OCI-LY7 (cell line): ENCODE data around the gene RNF208. TPM values are rescaled to one million over a fixed set of nuclear protein-coding genes. Genes with fewer than 3 reads are reported as not detected.

Experiments
- BruUV-seq: library from RNA; stranded (reverse); fragments of 400-500 nt; replicated peaks from 2 replicates; lab custom pipeline; 2021; lab: Mats Ljungman, UMichigan
- CTCF ChIA-PET: fragments of 300-600 bp; sonication (Branson Sonifier 250); formaldehyde crosslinking; loops from one replicate; lab custom pipeline; 2022; ENCODE audit warnings: antibody characterized with exemption; ENCODE audit not compliant: unreplicated experiment; lab: Charles Lee
- POLR2A ChIA-PET: fragments of 300-600 bp; sonication (Branson Sonifier 250); formaldehyde crosslinking; loops from one replicate; lab custom pipeline; 2022; ENCODE audit warnings: antibody characterized with exemption; lab: Charles Lee
- DNase-seq: peaks from one replicate; pipeline ENCODE4 v3.0.0-alpha.2; 2015; ENCODE audit warnings: low spot score
- H2AFZ ChIP-seq: fragments of 200-600 bp; sonication (generic), shearing (Covaris generic); 2 replicates; pipeline ENCODE4 v1.6.1; 2014; ENCODE audit warnings: mild to moderate bottlenecking, antibody characterized with exemption, low read length, moderate library complexity
- H3K27ac ChIP-seq: fragments of 200-600 bp; sonication (generic); 2 replicates; pipeline ENCODE4 v1.5.1; 2014; ENCODE audit warnings: mixed run types, low read depth, mild to moderate bottlenecking, moderate library complexity, low read length, inconsistent platforms; ENCODE audit not compliant: poor library complexity, severe bottlenecking
- H3K36me3 ChIP-seq: fragments of 200-600 bp; sonication (generic); 2 replicates; pipeline ENCODE4 v1.6.1; 2014; ENCODE audit warnings: mild to moderate bottlenecking, antibody characterized with exemption, low read length, moderate library complexity, mixed read lengths; ENCODE audit not compliant: insufficient read depth
- H3K4me1 ChIP-seq: fragments of 200-600 bp; sonication (generic); 2 replicates; pipeline ENCODE4 v1.5.1; 2014; ENCODE audit warnings: mild to moderate bottlenecking, low read length; ENCODE audit not compliant: insufficient read depth, poor library complexity, severe bottlenecking
- H3K4me2 ChIP-seq: fragments of 200-600 bp; sonication (generic); 2 replicates; pipeline ENCODE4 v1.6.1; 2014; ENCODE audit warnings: mild to moderate bottlenecking, low read length
- H3K4me3 ChIP-seq: fragments of 200-600 bp; sonication (generic); 2 replicates; pipeline ENCODE4 v1.5.1; 2014; ENCODE audit warnings: mild to moderate bottlenecking, low read depth, low read length; ENCODE audit not compliant: poor library complexity, severe bottlenecking
- H3K79me2 ChIP-seq: fragments of 200-600 bp; sonication (generic); 2 replicates; pipeline ENCODE4 v1.6.1; 2016; ENCODE audit warnings: low read depth, mild to moderate bottlenecking, low read length, moderate library complexity, mixed read lengths; ENCODE audit not compliant: insufficient read depth
- H3K9me2 ChIP-seq: fragments of 200-600 bp; sonication (generic); 2 replicates; pipeline ENCODE4 v1.6.1; 2016; ENCODE audit warnings: mild to moderate bottlenecking, low read length, mixed read lengths; ENCODE audit not compliant: insufficient read depth
- H3K9me3 ChIP-seq: fragments of 200-600 bp; sonication (generic); 2 replicates; pipeline ENCODE4 v1.6.1; 2014; ENCODE audit warnings: mild to moderate bottlenecking, mixed run types, low read length, mixed read lengths
- H4K20me1 ChIP-seq: fragments of 200-600 bp; sonication (generic); 2 replicates; pipeline ENCODE4 v1.6.1; 2014; ENCODE audit warnings: mild to moderate bottlenecking, antibody characterized with exemption, low read length, moderate library complexity, mixed read lengths; ENCODE audit not compliant: insufficient read depth
- CTCF ChIP-seq: fragments of 200-600 bp; sonication (generic); conservative IDR thresholded peaks from 2 replicates; pipeline ENCODE4 v1.5.1; 2014; ENCODE audit warnings: mild to moderate bottlenecking, antibody characterized with exemption, low read length, moderate library complexity, mixed read lengths
- EZH2phosphoT487 ChIP-seq: fragments of 200-600 bp; sonication (generic); IDR thresholded peaks from 2 replicates; pipeline ENCODE4 v1.6.1; 2018; ENCODE audit warnings: low read depth, borderline replicate concordance, mild to moderate bottlenecking, mixed run types, antibody characterized with exemption, low read length, moderate library complexity, mixed read lengths
- intact Hi-C: fragments of 100-400 bp; cut with micrococcal nuclease; formaldehyde crosslinking; loops from one replicate; pipeline ENCODE4 v1.10.0; 2022; ENCODE audit not compliant: unreplicated experiment
- total RNA-seq, 2 experiments: library from RNA; depleted of rRNA in 1 of 2; stranded (reverse); fragments of >200 nt in 1 of 2; shearing (Covaris generic) in 1 of 2; gene quantifications; 2 replicates each; pipeline ENCODE4 v1.2.3, GENCODE V29; 2014 to 2022

The RNF208 gene
- total RNA-seq, 2 experiments from 2014 or later, result 0.47 to 5.5 TPM

GRCh38 chr9:137198051-137198901, 23.8 kb downstream of the RNF208 start:
- Histone ChIP-seq H3K36me3 (no peaks in the 10 kb centered on the region), H3K27ac (no peak overlapping the region), H4K20me1 (no peaks in the 10 kb centered on the region), H3K9me2 (no peaks in the 10 kb centered on the region), H3K9me3 (no peaks in the 10 kb centered on the region), H3K4me1 (peaks cover 19% of the 10 kb centered on the region), H2AFZ (no peak overlapping the region), H3K4me2 (no peak overlapping the region), H3K79me2 (peaks cover 22% of the 10 kb centered on the region), H3K4me3 (no peak overlapping the region)
- intact Hi-C loops, result no loop called here
- ChIA-PET CTCF (no interaction called here), POLR2A (no interaction called here)
- DNase-seq, result no peak
- BruUV-seq, result no TSS peak
- TF ChIP-seq CTCF (no peak), EZH2phosphoT487 (no peak)

- Histone ChIP-seq H4K20me1 (no peaks in the 10 kb centered on the region), H3K79me2 (no peaks in the 10 kb centered on the region), H3K4me3 (no peak overlapping the region), H3K27ac (no peak overlapping the region), H3K36me3 (peaks cover 9% of the 10 kb centered on the region; the same call in 1 of the 2 replicates), H3K9me2 (no peaks in the 10 kb centered on the region), H2AFZ (no peak overlapping the region), H3K4me2 (no peak overlapping the region), H3K4me1 (peaks cover under 1% of the 10 kb centered on the region), H3K9me3 (no peaks in the 10 kb centered on the region)
- BruUV-seq, result no TSS peak
- POLR2A ChIA-PET, result no interaction called here
- no peak for DNase-seq
- CTCF ChIA-PET, result interaction anchor here (0.5 kb wide), 2 partner anchors 28 to 543 kb away, joined by 4 to 5 read pairs; no protein-coding TSS in a partner anchor
- intact Hi-C loops, result no loop called here
- no peak for TF ChIP-seq CTCF
- no peak for TF ChIP-seq EZH2phosphoT487
Measured at GRCh38 chr9:137195525-137196220, 26.4 kb downstream of the RNF208 start.
